GM19452 (cell line): Measurements from ENCODE around the gene ERH.

Source experiments
- ATAC-seq: cut with Tn5 transposase; IDR thresholded peaks from one replicate; pipeline ENCODE4 v1.9.1; 2021; ENCODE audit not compliant: unreplicated experiment

The ERH gene

GRCh38 chr14:69331206-69331605 is 66.9 kb downstream of the ERH start:
- ATAC-seq: no peak
